Activated T-cell treated with anti-CD3 and anti-CD28 coated beads for 48 hours (primary cell): ENCODE data around the gene FLNB.

Experiments
- DNase-seq: peaks from one replicate; pipeline ENCODE4 v3.0.0-alpha.2; 2020; ENCODE audit warnings: low read depth

FLNB gene

GRCh38 chr3:58164906-58165821 lies 156.9 kb downstream of the FLNB start:
- DNase-seq = no peak

GRCh38 chr3:58167431-58168351 lies 159.5 kb downstream of the FLNB start:
- peak; percentile 64 for DNase-seq

DNA sequence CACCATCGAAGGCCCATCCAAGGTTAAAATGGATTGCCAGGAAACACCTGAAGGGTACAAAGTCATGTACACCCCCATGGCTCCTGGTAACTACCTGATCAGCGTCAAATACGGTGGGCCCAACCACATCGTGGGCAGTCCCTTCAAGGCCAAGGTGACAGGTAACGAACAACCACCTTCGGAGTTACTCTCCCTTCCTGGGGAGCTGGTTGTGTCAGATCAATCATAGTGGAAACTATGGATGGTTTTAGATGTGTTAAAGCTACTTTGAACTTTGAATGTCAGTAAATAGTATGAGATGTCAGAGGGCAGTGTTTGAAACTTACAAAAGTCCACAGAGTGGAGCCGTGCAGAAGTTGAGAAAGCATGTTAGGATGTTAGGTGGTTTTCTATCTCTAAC lies 160.3 kb downstream of the FLNB start:
- no peak for DNase-seq

- no peak for DNase-seq
Measured at GRCh38 chr3:58169371-58169770, 161.1 kb downstream of the FLNB start.

- no peak for DNase-seq
Measured at GRCh38 chr3:58170376-58170775, 162.2 kb downstream of the FLNB start.

GRCh38 chr3:58171126-58171525 lies 162.9 kb downstream of the FLNB start:
- no peak for DNase-seq

GRCh38 chr3:58173029-58173668 lies 164.9 kb downstream of the FLNB start:
- no peak for DNase-seq

- DNase-seq = peak; percentile 28
Measured at GRCh38 chr3:58173669-58174398, 165.6 kb downstream of the FLNB start.

GRCh38 chr3:58175187-58175436 lies 166.9 kb downstream of the FLNB start:
- no peak for DNase-seq

DNA sequence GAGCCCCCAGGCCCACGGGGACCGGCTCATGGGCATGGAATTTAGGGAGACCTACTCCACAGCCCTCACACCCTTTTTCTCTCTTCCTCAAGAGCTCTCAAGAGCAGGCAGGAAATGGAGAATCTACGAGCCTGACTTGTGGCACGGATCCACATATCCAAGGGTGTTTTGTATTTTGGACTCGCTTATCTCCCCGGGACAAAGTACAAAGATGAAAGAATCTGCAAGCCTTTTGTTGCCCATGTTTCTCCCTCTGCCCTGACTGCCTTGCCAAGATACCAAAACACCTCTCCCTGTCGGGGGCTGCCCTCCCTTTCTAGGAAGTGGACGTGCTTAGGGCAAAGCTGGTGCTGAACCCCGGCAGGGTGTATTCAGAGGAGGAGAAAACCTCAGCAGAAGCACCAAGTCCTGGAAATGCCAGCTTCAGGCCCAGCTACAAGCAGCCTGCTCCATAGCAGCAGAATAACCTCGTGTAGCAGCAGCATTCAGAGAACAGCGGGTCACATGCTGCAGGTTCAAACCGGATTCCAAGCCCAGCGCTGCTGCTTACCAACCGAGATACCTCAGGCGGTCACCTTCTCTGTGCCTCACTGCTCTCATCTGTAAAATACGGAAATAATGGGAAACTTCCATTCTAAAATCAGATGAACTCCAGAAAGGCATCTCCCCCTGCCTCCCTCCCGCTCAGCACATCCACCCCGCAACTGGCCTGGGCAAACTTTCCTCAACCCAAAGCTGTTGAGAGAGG lies 167.4 kb downstream of the FLNB start:
- no peak for DNase-seq

GRCh38 chr3:58176185-58176530 lies 167.9 kb downstream of the FLNB start:
- DNase-seq = no peak

- no peak for DNase-seq
Measured at GRCh38 chr3:58176827-58177489, 168.7 kb downstream of the FLNB start.

DNA sequence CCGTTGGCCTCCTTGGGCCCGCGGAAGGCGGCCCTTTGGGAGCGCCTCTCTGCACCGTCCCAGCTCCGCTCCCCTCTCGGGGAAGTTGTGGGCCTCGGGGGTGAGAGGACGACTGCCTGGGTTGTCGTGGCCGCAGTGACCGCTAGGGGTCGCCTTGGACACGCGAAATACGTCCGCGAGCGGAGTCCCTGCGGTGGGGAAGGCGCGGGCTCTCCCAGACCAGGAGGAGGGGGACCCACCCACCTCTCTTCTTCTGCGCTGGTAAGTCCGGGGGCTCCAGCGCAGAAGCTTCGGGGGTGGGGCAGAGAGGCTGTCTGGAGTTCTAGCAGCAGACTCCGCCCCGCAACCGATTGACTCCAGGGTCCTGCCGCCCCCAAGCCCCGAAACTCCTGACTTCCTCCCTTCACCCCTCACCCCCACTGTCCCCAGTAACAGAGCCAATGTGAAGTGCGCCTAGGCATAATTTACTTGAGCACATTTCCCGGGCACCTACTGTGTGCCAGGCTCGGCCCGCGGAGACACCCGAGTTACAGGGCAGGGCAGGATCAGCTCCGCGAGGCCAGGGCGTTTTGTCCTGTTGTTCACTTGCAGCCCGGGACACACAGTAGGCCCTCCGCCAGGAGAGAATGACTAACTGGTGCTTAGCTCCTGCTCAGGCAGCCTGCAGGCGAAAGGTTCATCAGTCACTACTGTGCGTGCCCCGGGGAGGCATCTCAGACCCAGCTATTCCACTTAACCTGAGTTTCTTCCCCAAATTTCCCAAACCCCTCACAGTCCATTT lies 169.7 kb downstream of the FLNB start:
- peak; percentile 85 for DNase-seq

GRCh38 chr3:58178528-58179234 lies 170.5 kb downstream of the FLNB start:
- DNase-seq = no peak

GRCh38 chr3:58179235-58180098 lies 171.2 kb downstream of the FLNB start:
- no peak for DNase-seq

- no peak for DNase-seq
Measured at GRCh38 chr3:58180099-58180880, 172.1 kb downstream of the FLNB start.

DNA sequence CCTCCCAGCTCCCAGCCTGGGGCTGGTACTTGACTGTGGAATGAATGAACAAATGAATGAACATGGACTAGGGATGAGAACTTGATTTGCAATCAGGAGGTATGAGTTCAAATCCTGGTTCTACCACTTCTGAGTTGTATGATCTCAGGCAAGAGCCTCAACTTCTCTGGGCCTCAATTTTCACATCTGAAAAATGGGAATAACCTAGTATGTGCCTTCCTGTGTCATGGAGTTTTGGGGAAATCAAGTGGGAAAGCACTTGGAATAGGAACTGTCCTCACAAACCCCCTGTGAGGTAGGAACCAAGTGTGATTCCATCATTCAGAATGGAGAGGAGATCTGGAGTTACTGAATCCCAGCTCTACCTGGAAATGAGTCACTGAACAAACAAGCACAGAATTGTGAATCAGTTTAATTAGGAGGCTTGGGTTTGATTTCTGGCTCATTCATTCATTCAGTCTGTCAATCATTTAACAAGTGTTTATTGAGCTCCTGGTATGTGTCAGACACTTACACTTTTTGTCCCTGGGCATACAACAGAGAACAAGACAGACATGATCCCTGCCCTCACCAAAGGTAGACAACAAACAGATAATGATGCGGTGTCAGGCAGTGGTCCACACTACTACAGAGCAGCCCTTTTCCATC lies 172.8 kb downstream of the FLNB start:
- no peak for DNase-seq
